PFSK-1 (cell line): ENCODE data around the gene APLP2.

Experiments used
- FOXP2 ChIP-seq: optimal IDR thresholded peaks from 2 replicates; pipeline ENCODE3; 2011; ENCODE audit warnings: borderline replicate concordance, control low read depth, inconsistent platforms; ENCODE audit not compliant: insufficient read depth; ENCODE audit errors: extremely low read length, extremely low read depth
- POLR2AphosphoS5 ChIP-seq: IDR thresholded peaks from 2 replicates; pipeline ENCODE4 v1.6.1; 2012; ENCODE audit warnings: low read depth, mild to moderate bottlenecking, control low read depth, low read length, moderate library complexity
- REST ChIP-seq, 2 experiments: IDR thresholded peaks; 2 replicates each; pipeline versions ENCODE4 v1.6.1 to v1.8.0; 2011 to 2012; ENCODE audit warnings: low read depth in 2 of 2, low read length in 2 of 2, control low read depth in 1 of 2, inconsistent platforms in 1 of 2, mild to moderate bottlenecking in 1 of 2, moderate library complexity in 1 of 2; ENCODE audit not compliant: insufficient read depth in 1 of 2
- SIN3A ChIP-seq: IDR thresholded peaks from 2 replicates; pipeline ENCODE4 v1.6.1; 2012; ENCODE audit warnings: mild to moderate bottlenecking, low read length, moderate library complexity, borderline replicate concordance; ENCODE audit not compliant: insufficient read depth
- TAF1 ChIP-seq: IDR thresholded peaks from 2 replicates; pipeline ENCODE4 v1.6.1; 2012; ENCODE audit warnings: low read length, control low read depth, borderline replicate concordance; ENCODE audit not compliant: insufficient read depth

- TF ChIP-seq REST (IDR thresholded peaks at IDR 0.05; ENCODE audit: insufficient read depth in 1 of 2, low read depth in 2 of 2, low read length in 2 of 2) (no peak), POLR2AphosphoS5 (no peak), SIN3A (no peak), TAF1 (no peak), FOXP2 (no peak)
These were observed 38.6 kb upstream of the APLP2 start for GRCh38 chr11:130031056-130031455.
